ENCODE measurements around the gene OSBPL2. TPM values are rescaled to one million over a fixed set of nuclear protein-coding genes. Genes with fewer than 3 reads are reported as not detected.

Gene OSBPL2
- total and polyA plus RNA-seq, 7 experiments from 2014 or later, result 14.6 to 80.8 (median 58.3) TPM

- Histone ChIP-seq H3K4me3 (ENCODE audit: low read length) (no peak overlapping the region), H3K9me3 (ENCODE audit: control insufficient read depth in 2 of 3, low read length in 3 of 3) (no peaks in the 10 kb centered on the region), H3K27ac (ENCODE audit: low read depth, low read length) (no peak overlapping the region), H3K4me1 (ENCODE audit: control insufficient read depth in 2 of 2, insufficient read depth in 2 of 2, low read length in 2 of 2) (peaks cover 10 to 22% of the 10 kb centered on the region in 2 donors), H3K27me3 (ENCODE audit: control insufficient read depth in 2 of 2, insufficient read depth in 2 of 2, low read length in 2 of 2) (no peaks in the 10 kb centered on the region), H3K36me3 (ENCODE audit: control insufficient read depth in 2 of 3, insufficient read depth in 3 of 3, low read length in 3 of 3) (no peaks in the 10 kb centered on the region)
- peaks cover 0 to 4% (median 0%) of the 10 kb centered on the region in 5 donors for H3K36me3 Mint-ChIP-seq
- H3K27ac Mint-ChIP-seq, result peak overlapping the region in 1 of 9 donors; percentile 7
- DNase-seq, result no peak
- ChIA-PET CTCF (no interaction called here), POLR2A (no interaction called here)
- no peak for ATAC-seq
- intact Hi-C loops (cut with micrococcal nuclease), result loop anchor here (5.0 kb wide), 3 partner anchors 147 to 867 kb away; partner anchors contain the start of gene SLCO4A1 (in 1 of the 2)
- peaks cover 0 to 2% (median 0%) of the 10 kb centered on the region in 11 donors for H3K9me3 Mint-ChIP-seq
- no peak overlapping the region for H3K4me3 Mint-ChIP-seq
- H3K4me1 Mint-ChIP-seq, result peaks cover 16 to 25% (median 22%) of the 10 kb centered on the region in 7 donors
- peaks cover 0 to 5% (median 4%) of the 10 kb centered on the region in 5 donors for H3K27me3 Mint-ChIP-seq
These were observed 2.6 kb upstream of the OSBPL2 start for GRCh38 chr20:62235777-62236157.

- Mint-ChIP-seq H3K9me3 (peaks cover 0 to 2% (median 0%) of the 10 kb centered on the region in 11 donors), H3K4me3 (no peak overlapping the region), H3K4me1 (peaks cover 16 to 30% (median 24%) of the 10 kb centered on the region in 7 donors), H3K36me3 (peaks cover 0 to 4% (median 0%) of the 10 kb centered on the region in 5 donors), H3K27me3 (peaks cover 0 to 5% (median 4%) of the 10 kb centered on the region in 5 donors), H3K27ac (peak overlapping the region in 1 of 9 donors; percentile 7)
- peaks cover 10 to 22% of the 10 kb centered on the region in 2 donors for H3K4me1 ChIP-seq (ENCODE audit: control insufficient read depth in 2 of 2, insufficient read depth in 2 of 2, low read length in 2 of 2)
- no peaks in the 10 kb centered on the region for H3K27me3 ChIP-seq (ENCODE audit: control insufficient read depth in 2 of 2, insufficient read depth in 2 of 2, low read length in 2 of 2)
- ATAC-seq (no peak), DNase-seq (no peak)
- intact Hi-C loops (cut with micrococcal nuclease), result loop anchor here (5.0 kb wide), 3 partner anchors 146 to 866 kb away; partner anchors contain the start of gene SLCO4A1 (in 1 of the 2)
- no peaks in the 10 kb centered on the region for H3K9me3 ChIP-seq (ENCODE audit: control insufficient read depth in 2 of 3, low read length in 3 of 3)
- POLR2A ChIA-PET, result no interaction called here
- CTCF ChIA-PET, result no interaction called here
- H3K27ac ChIP-seq (ENCODE audit: low read depth, low read length), result no peak overlapping the region
- no peak overlapping the region for H3K4me3 ChIP-seq (ENCODE audit: low read length)
- peaks cover 0 to 1% (median 0%) of the 10 kb centered on the region in 3 experiments for H3K36me3 ChIP-seq (ENCODE audit: control insufficient read depth in 2 of 3, insufficient read depth in 3 of 3, low read length in 3 of 3)
These were observed 2.1 kb upstream of the OSBPL2 start for GRCh38 chr20:62236200-62236599.

GRCh38 chr20:62236766-62237513 is 1.4 kb upstream of the OSBPL2 start:
- ATAC-seq (no peak), DNase-seq (no peak)
- H3K9me3 Mint-ChIP-seq, result peaks cover 0 to 2% (median 0%) of the 10 kb centered on the region in 11 donors
- Histone ChIP-seq H3K27ac (ENCODE audit: low read depth, low read length) (peak overlapping the region; percentile 70), H3K27me3 (ENCODE audit: control insufficient read depth in 2 of 2, insufficient read depth in 2 of 2, low read length in 2 of 2) (no peaks in the 10 kb centered on the region), H3K4me1 (ENCODE audit: control insufficient read depth in 2 of 2, insufficient read depth in 2 of 2, low read length in 2 of 2) (peaks cover 10 to 22% of the 10 kb centered on the region in 2 donors), H3K36me3 (ENCODE audit: control insufficient read depth in 2 of 3, insufficient read depth in 3 of 3, low read length in 3 of 3) (peaks cover 0 to 5% (median 0%) of the 10 kb centered on the region in 3 experiments), H3K9me3 (ENCODE audit: control insufficient read depth in 2 of 3, low read length in 3 of 3) (no peaks in the 10 kb centered on the region), H3K4me3 (ENCODE audit: low read length) (no peak overlapping the region)
- CTCF ChIA-PET, result no interaction called here
- H3K27ac Mint-ChIP-seq, result peak overlapping the region in 1 of 9 donors; percentile 59
- peak overlapping the region in 1 of 10 donors; percentile 84 for H3K4me3 Mint-ChIP-seq
- peaks cover 0 to 5% (median 4%) of the 10 kb centered on the region in 5 donors for H3K27me3 Mint-ChIP-seq
- POLR2A ChIA-PET, result interaction anchor here (1.3 kb wide), 1 partner anchor 64 kb away, joined by 4 read pairs; no protein-coding TSS in a partner anchor
- H3K36me3 Mint-ChIP-seq, result peaks cover 0 to 8% (median 0%) of the 10 kb centered on the region in 5 donors
- intact Hi-C loops (cut with micrococcal nuclease), result loop anchor here (5.0 kb wide), 3 partner anchors 145 to 865 kb away; partner anchors contain the start of gene SLCO4A1 (in 1 of the 2)
- H3K4me1 Mint-ChIP-seq, result peaks cover 22 to 37% (median 31%) of the 10 kb centered on the region in 7 donors

GRCh38 chr20:62237514-62237800 is 864 bp upstream of the OSBPL2 start:
- POLR2A ChIA-PET, result interaction anchor here (1.3 to 1.5 kb wide), 2 partner anchors 63 to 94 kb away, joined by 4 to 5 read pairs; partner anchors contain the start of genes PSMA7 and SS18L1
- Mint-ChIP-seq H3K4me1 (peaks cover 25 to 42% (median 34%) of the 10 kb centered on the region in 7 donors), H3K27me3 (peaks cover 0 to 5% (median 4%) of the 10 kb centered on the region in 5 donors), H3K36me3 (peaks cover 0 to 8% (median 0%) of the 10 kb centered on the region in 5 donors), H3K27ac (peak overlapping the region; percentile 85 to 97 (median 94)), H3K9me3 (peaks cover 0 to 2% (median 0%) of the 10 kb centered on the region in 11 donors), H3K4me3 (peak overlapping the region; percentile 75 to 90 (median 83))
- no peak for ATAC-seq
- H3K27me3 ChIP-seq (ENCODE audit: control insufficient read depth in 2 of 2, insufficient read depth in 2 of 2, low read length in 2 of 2), result no peaks in the 10 kb centered on the region
- CTCF ChIA-PET, result no interaction called here
- H3K4me3 ChIP-seq (ENCODE audit: low read length), result peak overlapping the region; percentile 39
- DNase-seq, result no peak
- H3K9me3 ChIP-seq (ENCODE audit: control insufficient read depth in 2 of 3, low read length in 3 of 3), result no peaks in the 10 kb centered on the region
- peaks cover 0 to 10% (median 0%) of the 10 kb centered on the region in 3 experiments for H3K36me3 ChIP-seq (ENCODE audit: control insufficient read depth in 2 of 3, insufficient read depth in 3 of 3, low read length in 3 of 3)
- H3K27ac ChIP-seq (ENCODE audit: low read depth, low read length), result peak overlapping the region; percentile 70
- intact Hi-C loops (cut with micrococcal nuclease), result loop anchor here (5.0 kb wide), 3 partner anchors 145 to 865 kb away; partner anchors contain the start of gene SLCO4A1 (in 1 of the 2)
- peaks cover 10 to 22% of the 10 kb centered on the region in 2 donors for H3K4me1 ChIP-seq (ENCODE audit: control insufficient read depth in 2 of 2, insufficient read depth in 2 of 2, low read length in 2 of 2)

- peak overlapping the region; percentile 46 to 90 (median 84) for H3K27ac Mint-ChIP-seq
- H3K9me3 ChIP-seq (ENCODE audit: control insufficient read depth in 2 of 3, low read length in 3 of 3), result no peaks in the 10 kb centered on the region
These were observed 402 bp downstream of the OSBPL2 start for GRCh38 chr20:62238569-62239277.

More at GRCh38 chr20:62238569-62239277, 402 bp downstream of the OSBPL2 start:
- peaks cover 27 to 49% (median 40%) of the 10 kb centered on the region in 7 donors for H3K4me1 Mint-ChIP-seq
- ChIA-PET POLR2A (interaction anchor here (1.3 to 1.5 kb wide), 2 partner anchors 62 to 96 kb away, joined by 4 to 5 read pairs; partner anchors contain the start of genes PSMA7 and SS18L1), CTCF (no interaction called here)
- H3K4me1 ChIP-seq (ENCODE audit: control insufficient read depth in 2 of 2, insufficient read depth in 2 of 2, low read length in 2 of 2), result peaks cover 10 to 22% of the 10 kb centered on the region in 2 donors
- no peak for ATAC-seq
- H3K9me3 Mint-ChIP-seq, result peaks cover 0 to under 1% (median 0%) of the 10 kb centered on the region in 11 donors
- intact Hi-C loops (cut with micrococcal nuclease), result loop anchor here (1.0 to 5.0 kb wide), 16 partner anchors 18 to 864 kb away; partner anchors contain the start of genes ADRM1 (in 2 of the 2), HRH3 (in 2 of the 2), PSMA7 (in 2 of the 2) and SS18L1 (in 2 of the 2)
- peaks cover 0 to 3% (median 2%) of the 10 kb centered on the region in 5 donors for H3K27me3 Mint-ChIP-seq
- peak overlapping the region; percentile 77 to 90 (median 84) for H3K4me3 Mint-ChIP-seq
- peaks cover 0 to 19% (median 0%) of the 10 kb centered on the region in 3 experiments for H3K36me3 ChIP-seq (ENCODE audit: control insufficient read depth in 2 of 3, insufficient read depth in 3 of 3, low read length in 3 of 3)
- H3K27me3 ChIP-seq (ENCODE audit: control insufficient read depth in 2 of 2, insufficient read depth in 2 of 2, low read length in 2 of 2), result no peaks in the 10 kb centered on the region
- H3K4me3 ChIP-seq (ENCODE audit: low read length), result peak overlapping the region; percentile 48
- peak overlapping the region; percentile 79 for H3K27ac ChIP-seq (ENCODE audit: low read depth, low read length)
- peaks cover 0 to 13% (median 0%) of the 10 kb centered on the region in 5 donors for H3K36me3 Mint-ChIP-seq
- peak in 3 of 9 donors; percentile 11 to 15 (median 11) for DNase-seq
